ENCODE measurements around the gene ATP2B3. TPM values are rescaled to one million over a fixed set of nuclear protein-coding genes. Genes with fewer than 3 reads are reported as not detected.

The ATP2B3 gene
- total and polyA plus RNA-seq, 9 of the 15 experiments (the other 6 are each of a cell fraction or from before 2014, with no cell fraction given), result 0.04 TPM; not detected in 8

DNA sequence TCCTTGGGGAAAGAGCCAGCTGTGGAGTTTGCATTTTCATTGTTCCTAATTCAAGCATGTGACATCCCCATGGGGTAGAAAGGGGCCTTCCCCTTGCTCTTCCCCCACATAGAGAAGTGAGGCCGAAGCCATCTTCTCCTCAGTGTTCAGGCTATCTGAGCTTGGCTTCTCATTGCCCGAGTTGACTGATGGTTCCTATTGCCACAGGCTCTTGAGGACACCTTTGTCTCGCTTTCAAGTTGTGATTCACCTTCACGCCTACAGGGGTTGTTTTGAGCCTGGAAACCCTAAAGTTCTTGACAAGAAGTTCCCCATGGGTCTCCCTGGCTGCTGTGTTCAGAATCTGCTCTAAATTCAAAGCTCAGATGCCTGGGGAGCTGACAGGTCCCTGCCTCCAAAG is 56.5 kb downstream of the ATP2B3 start:
- no peak overlapping the region for H3K27ac ChIP-seq (ENCODE audit: extremely low read depth, low read depth, low read length)
- H3K4me2 ChIP-seq (ENCODE audit: insufficient read depth, low read length), result no peak overlapping the region
- BruUV-seq (replicated peaks), result no TSS peak
- H4K20me1 ChIP-seq (replicated peaks; ENCODE audit: control insufficient read depth, insufficient read depth, low read length), result peaks cover 16% of the 10 kb centered on the region
- H3K27me3 ChIP-seq (ENCODE audit: control insufficient read depth in 2 of 2, insufficient read depth in 2 of 2, low read length in 2 of 2), result peaks cover 7 to 74% of the 10 kb centered on the region in 2 experiments; a peak in 4 of 5 replicates
- DNase-seq (ENCODE audit: extremely low read depth in 1 of 4, low spot score in 3 of 4) (peak; percentile 20 to 40 (median 24)), ATAC-seq (peak; percentile 76), FAIRE-seq (peak; percentile 40)
- H3K9me3 ChIP-seq (replicated peaks; ENCODE audit: control insufficient read depth, insufficient read depth, low read depth, low read length), result no peaks in the 10 kb centered on the region
- H3K4me3 ChIP-seq, result no peak overlapping the region
- intact Hi-C loops (cut with micrococcal nuclease) (no loop called here), in situ Hi-C loops (cut with MboI) (no loop called here)
- ChIA-PET POLR2A (interaction anchor here (0.6 kb wide), 2 partner anchors 16 to 65 kb away, joined by 3 read pairs; no protein-coding TSS in a partner anchor), CTCF (ENCODE audit: low intra/inter-chr PET ratio) (interaction anchor here (0.6 kb wide), 1 partner anchor 91 kb away, joined by 3 read pairs; no protein-coding TSS in a partner anchor)
- H3K4me1 ChIP-seq (replicated peaks in 1 of 2; ENCODE audit: control insufficient read depth in 2 of 2, insufficient read depth in 2 of 2, low read length in 2 of 2), result peaks cover 0 to 4% of the 10 kb centered on the region in 2 experiments; a peak in 1 of 5 replicates
- no peak overlapping the region for H2AFZ ChIP-seq (ENCODE audit: low read depth, low read length)
- no peaks in the 10 kb centered on the region for H3K79me2 ChIP-seq (ENCODE audit: control insufficient read depth, insufficient read depth, low read length)
- TF ChIP-seq CTCF (IDR thresholded peaks at IDR 0.05 in 2 of 3, conservative IDR thresholded peaks at IDR 0.05 in 1 of 3; ENCODE audit: insufficient read depth in 2 of 3, low read depth in 1 of 3, low read length in 3 of 3) (peak; percentile 30 to 37 (median 36); a peak in 4 of 6 replicates), SIX5 (IDR thresholded peaks at IDR 0.05; ENCODE audit: borderline replicate concordance in 1 of 2, insufficient read depth in 1 of 2, low read depth in 1 of 2, low read length in 2 of 2) (no peak), ZNF75A (CRISPR knock-in tag; IDR thresholded peaks at IDR 0.05) (no peak)
- no peaks in the 10 kb centered on the region for H3K36me3 ChIP-seq (ENCODE audit: control insufficient read depth, insufficient read depth, low read length)
- no peak overlapping the region for H3K9ac ChIP-seq (ENCODE audit: insufficient read depth in 1 of 2, low read depth in 2 of 2, low read length in 2 of 2)
- WGBS (ENCODE audit: insufficient coverage, low coverage, missing lambda C conversion rate), result 0% methylated on average over 4 of the region's 4 CpGs
- H3K9me1 ChIP-seq (ENCODE audit: control insufficient read depth, insufficient read depth, low read length), result no peaks in the 10 kb centered on the region

All from K562 (cell line).